Measurements from ENCODE around the gene DYNC1I2.
"Not testable (repeated sequence)": the region's sequence is repeated elsewhere in the genome, so short reads cannot be mapped to it uniquely, and the experiment has no call there.

DYNC1I2 gene

DNA sequence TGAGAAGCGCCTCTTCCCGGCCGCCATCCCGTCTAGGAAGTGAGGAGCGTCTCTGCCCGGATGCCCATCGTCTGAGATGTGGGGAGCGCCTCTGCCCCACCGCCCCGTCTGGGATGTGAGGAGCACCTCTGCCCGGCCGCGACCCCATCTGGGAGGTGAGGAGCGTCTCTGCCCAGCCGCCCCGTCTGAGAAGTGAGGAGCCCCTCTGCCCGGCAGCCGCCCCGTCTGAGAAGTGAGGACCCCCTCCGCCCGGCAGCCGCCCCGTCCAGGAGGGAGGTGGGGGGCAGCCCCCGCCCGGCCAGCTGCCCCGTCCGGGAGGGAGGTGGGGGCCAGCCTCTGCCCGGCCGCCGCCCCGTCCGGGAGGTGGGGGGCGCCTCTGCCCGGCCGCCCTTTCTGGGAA is 87.3 kb downstream of the DYNC1I2 start:
- DNase-seq (ENCODE audit: low read depth in 2 of 2, low spot score in 1 of 2) = not testable (repeated sequence)

GRCh38 chr2:171778515-171778914 is 91.2 kb downstream of the DYNC1I2 start:
- DNase-seq (ENCODE audit: low read depth in 2 of 2, low spot score in 1 of 2) = no peak

- no peak for DNase-seq (ENCODE audit: low read depth in 2 of 2, low spot score in 1 of 2)
These were observed 98.2 kb downstream of the DYNC1I2 start for GRCh38 chr2:171785450-171785849.

DNA sequence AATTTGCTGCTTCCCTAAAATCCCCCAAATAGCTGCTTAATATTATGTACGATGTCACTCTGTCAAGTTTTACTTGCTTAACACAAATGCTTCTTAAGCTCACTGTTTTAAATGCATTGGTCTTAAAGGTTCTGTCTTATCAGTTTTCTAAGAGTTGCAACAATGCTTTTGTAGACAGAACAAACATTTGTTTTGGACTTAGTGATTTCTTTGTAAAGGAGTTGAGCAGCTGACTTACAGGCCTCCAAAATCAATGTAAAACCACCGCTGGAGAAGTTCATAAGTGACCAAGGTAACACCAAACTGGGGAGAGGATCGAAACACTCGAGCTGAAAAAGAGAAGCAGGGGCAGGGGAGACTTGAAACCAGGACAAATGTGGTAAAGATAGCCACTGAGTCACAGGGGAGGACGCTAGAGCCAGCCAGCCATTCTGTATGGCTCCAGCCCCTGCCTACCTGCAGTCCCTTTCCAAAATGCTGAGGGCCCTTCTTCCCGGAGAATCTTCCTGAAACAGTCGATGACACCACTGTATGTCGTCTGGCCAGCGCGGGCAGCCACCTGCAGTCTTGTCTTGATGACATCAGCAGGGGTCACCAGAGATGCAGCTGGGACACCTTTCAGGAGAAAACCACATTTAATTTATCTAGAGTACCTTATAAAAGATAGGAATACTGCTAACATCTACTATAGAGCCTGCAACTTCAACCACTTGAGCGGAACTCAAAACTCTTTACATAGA is 100.2 kb downstream of the DYNC1I2 start:
- DNase-seq (ENCODE audit: low read depth in 2 of 2, low spot score in 1 of 2) = no peak

DNA sequence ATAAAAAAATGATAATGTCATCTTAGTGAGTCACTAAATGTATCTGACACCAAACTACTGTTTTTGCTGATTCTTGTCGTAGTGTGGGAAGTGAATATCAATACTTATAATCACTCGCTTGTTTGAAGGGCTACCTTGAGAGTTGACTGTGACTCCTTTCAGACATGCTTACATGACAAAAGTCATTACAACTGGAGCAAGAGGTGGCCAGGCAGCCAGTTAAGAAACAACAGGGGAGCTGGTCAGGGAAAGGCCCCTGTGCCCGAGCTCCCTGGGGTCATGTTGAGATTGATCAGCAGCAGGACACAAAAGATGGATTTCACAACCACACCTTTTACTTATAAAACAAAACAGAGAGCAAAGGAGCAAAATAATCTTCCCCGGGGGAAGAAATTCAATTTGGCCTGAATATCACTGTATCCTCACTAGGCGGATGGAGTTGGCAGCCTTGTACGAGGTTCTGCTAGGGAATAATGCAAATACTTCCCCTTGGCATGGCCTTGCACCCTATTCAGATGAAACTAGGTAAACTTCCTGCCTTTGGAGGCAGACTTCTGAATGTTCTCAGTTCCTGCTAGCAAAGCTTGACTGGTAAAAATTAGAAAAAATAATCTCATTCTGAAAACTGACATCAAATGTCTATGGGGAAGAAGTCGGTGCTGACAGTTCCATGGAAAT is 101.2 kb downstream of the DYNC1I2 start:
- DNase-seq (ENCODE audit: low read depth in 2 of 2, low spot score in 1 of 2) = no peak

GRCh38 chr2:171789956-171790355 is 102.7 kb downstream of the DYNC1I2 start:
- no peak for DNase-seq (ENCODE audit: low read depth in 2 of 2, low spot score in 1 of 2)

- DNase-seq (ENCODE audit: low read depth in 2 of 2, low spot score in 1 of 2) = no peak
These were observed 104.1 kb downstream of the DYNC1I2 start for GRCh38 chr2:171791361-171791760.

DNA sequence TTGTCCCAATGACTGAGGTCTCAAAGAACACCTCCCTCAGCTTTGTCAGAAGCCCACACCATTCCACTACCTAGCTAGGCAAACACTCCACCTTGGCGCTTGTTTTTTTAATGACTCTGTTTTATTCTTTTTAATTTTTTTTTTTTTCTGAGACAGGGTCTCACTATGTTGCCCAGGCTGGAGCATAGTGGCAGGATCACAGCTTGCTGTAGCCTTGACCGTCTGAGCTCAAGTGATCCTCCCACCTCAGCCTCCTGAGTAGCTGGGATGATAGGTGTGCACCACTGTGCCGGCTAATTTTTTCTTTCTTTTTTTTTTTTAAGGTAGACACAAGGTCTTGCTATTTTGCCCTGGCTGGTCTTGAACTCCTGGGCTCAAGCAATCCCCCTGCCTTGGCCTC is 104.9 kb downstream of the DYNC1I2 start:
- no peak for DNase-seq (ENCODE audit: low read depth in 2 of 2, low spot score in 1 of 2)

DNA sequence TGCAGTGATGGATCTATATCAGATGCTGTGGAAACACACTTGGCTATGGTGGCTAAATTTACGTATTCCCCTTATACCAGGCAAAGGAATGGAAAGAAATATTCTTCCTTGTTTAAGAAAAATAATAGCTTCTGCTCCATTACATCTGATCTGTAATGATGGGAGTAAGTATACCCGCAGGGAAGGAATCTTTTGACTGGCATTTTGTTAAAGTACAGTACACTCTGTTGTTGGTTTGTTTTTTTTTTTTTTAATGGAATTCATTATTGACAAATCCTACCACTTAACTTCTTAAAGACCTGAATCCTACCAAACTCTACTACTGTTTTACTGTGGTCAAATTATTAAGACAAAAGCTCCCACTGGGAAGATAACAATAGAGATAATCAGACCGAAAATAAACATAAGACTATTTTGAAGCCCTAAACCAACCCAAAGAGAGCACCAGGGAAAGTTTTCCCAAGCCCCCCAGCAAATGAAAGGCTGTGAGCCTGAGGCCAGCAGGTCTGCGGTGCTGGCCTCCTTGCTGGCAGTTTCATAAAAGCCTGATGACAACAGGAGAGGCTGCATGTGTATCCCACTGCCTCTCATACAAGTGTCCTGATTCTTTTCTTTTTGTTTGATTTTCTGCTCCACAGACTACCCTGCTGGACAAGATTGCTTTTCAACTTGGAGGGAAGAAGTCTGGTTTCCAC is 105.8 kb downstream of the DYNC1I2 start:
- DNase-seq (ENCODE audit: low read depth in 2 of 2, low spot score in 1 of 2) = no peak

DNA sequence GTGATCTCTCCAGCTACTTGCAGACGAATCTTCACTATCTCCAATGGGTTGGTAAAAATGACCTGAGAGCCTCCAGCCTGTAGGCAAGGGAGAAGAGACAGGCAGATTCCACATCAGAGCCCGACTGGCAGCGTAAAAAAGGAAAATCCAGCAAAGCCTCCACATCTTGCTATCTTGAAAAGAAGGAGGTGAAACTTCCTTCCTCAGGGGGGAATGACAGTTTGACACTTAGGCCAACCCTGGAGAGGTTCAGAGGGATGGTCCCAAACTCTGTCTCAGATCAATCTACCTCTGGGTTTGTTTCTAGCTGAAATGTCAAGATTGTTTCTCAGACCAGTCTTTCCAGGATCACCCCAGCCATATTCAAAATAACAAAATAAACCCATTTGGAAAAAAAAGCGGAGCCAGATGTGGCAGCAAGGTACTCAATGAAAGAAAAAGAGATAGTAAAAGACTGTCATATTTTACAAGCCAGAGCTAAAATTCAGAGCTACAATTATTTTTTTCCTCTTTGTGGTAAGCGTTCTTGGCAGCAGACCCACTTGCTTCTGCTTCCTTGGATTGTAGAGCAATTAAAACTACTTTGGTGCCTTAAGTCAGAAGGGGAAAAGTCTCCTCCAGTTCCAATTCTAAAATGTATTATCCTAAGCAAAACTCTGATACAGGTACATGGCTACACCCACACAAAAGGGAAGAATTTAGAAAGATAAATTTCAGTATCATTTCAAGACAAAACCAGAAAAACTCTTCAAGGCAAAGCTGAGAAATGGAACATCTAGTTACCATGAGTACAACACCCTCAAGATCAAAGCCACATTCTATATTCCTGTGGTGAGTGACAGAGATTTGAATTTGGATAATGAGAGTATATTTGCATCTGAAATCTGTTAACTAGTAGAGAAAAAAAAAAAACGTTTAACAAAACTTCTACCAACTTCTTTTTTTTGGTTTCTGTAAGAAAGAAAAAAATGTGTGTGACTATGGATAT is 106.7 kb downstream of the DYNC1I2 start:
- no peak for DNase-seq (ENCODE audit: low read depth in 2 of 2, low spot score in 1 of 2)

DNA sequence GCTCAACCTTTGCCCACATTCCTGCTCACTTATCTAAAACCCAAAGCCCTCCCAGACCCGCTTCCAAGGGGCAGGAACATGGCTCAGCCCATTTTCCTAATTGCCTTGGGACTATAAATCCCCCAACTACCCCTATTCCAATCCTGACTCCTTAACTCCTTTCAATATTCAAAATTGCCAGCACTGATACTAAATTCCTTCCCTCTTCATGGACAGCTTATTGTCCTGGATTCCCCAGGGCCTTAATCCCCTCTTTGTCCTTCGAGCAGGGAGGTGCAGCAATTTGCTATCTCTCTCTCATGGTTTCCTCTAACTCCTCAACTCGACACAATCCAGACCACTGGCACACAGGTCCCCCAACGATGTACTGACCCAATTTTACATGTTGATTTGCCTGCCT is 107.6 kb downstream of the DYNC1I2 start:
- DNase-seq (ENCODE audit: low read depth in 2 of 2, low spot score in 1 of 2) = no peak

All from stimulated activated CD8-positive, alpha-beta memory T cell treated with anti-CD3 and anti-CD28 coated beads, Interleukin-4, amount 100 ng/mL, for 1 hour (primary cell).